Skin of body (tissue), 2 donors: Measurements from ENCODE around the gene PWWP3B. TPM values are rescaled to one million over a fixed set of nuclear protein-coding genes. Genes with fewer than 3 reads are reported as not detected.
"Not testable (repeated sequence)": the region's sequence is repeated elsewhere in the genome, so short reads cannot be mapped to it uniquely, and the experiment has no call there.

Source experiments
- DNase-seq: peaks from one replicate; lab custom pipeline; 2025; lab: John Stamatoyannopoulos, UW
- total RNA-seq: library from RNA; depleted of rRNA; stranded (reverse); fragments of >200 nt; gene quantifications from one replicate; pipeline ENCODE4 v1.2.3, GENCODE V29; 2014

Gene PWWP3B
- 5.7 TPM for total RNA-seq

DNA sequence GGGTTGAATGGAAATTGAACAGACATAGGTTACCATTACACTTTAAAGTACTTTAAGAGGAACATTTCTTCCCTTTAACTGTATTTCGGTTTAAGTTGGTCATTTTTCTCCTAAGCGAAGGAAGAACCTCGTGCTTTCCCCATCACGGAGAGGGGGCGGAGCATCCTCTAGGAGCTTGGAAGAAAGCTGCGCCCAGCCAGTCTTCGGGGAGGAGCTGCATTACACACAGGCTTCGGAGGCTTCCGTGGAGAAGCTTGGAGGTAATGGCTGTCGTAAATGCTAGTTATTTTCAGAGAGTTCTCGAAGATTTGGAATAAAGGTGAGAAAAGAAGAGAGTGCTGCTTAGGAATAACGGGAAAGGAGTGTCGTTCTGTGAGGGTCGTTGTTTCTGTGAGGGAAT lies at the start of gene PWWP3B:
Gene PWWP3B, plus strand, starts transcription at position 199 of the 400 bp plus-strand sequence. CDS start 37,128 bp downstream, outside the sequence.
- DNase-seq: no peak

GRCh38 chrX:106139048-106139447 lies 29.1 kb upstream of the PWWP3B start:
- DNase-seq: no peak

DNA sequence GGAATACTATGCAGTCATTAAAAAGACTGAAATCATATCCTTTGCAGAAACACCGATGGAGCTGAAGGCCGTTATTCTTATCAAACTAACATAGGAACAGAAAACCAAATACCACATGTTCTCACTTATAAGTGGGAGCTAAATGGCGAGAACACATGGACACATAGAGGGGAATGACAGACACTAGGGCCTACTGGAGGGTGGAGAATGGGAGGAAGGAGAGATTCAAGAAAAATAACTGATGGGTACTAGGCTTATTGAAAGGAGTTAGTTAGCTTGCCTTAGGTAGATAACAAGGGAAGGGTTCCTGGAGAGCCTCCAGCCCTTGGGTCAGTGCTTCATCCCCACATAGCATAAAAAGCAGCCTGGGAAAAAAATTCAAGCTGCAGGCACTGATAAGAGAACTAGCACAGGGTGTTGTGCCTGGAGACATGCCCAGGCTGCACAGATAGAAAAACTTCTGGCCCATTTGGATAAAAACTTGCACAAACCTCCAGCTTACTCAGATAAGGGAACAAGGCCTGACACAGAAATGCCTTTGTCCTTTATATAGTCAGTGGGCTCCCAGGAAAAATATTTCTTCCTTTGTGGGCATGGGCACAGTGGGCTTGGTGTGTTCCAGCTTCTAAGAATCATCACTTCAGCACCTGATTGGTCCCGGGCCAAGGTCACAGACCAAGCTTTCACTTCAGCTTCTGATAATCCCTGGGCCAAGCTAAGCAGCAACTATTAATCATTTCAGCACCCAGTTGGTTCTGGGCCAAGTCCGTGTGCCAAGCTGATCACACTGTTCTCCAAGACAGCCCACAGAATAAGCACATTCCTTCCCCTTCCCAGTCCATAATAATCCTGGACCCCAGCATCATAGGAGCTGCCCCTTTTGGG lies 23.1 kb upstream of the PWWP3B start:
- DNase-seq: no peak

GRCh38 chrX:106150701-106151100 lies 17.4 kb upstream of the PWWP3B start:
- DNase-seq: no peak

GRCh38 chrX:106159861-106160282 lies 8.2 kb upstream of the PWWP3B start:
- no peak for DNase-seq

DNA sequence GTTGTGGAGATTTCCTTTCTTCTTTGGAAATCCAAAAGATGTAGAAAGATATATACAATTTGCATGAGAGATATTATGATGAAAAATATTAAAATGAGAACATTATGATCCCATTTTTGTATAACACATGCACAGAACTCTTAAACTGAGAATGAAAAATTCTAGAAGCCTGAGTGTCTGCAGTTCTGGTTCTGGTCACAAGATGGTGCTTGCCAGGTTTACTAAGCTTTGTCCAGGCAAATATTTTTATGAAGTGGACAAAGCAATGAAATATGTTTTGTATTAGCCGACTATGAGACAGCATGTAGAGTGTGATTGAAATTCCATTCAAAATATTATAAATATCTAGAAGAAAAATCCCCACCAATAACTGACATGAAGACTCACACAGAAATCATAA lies 2.2 kb downstream of the PWWP3B start:
- DNase-seq: no peak

DNA sequence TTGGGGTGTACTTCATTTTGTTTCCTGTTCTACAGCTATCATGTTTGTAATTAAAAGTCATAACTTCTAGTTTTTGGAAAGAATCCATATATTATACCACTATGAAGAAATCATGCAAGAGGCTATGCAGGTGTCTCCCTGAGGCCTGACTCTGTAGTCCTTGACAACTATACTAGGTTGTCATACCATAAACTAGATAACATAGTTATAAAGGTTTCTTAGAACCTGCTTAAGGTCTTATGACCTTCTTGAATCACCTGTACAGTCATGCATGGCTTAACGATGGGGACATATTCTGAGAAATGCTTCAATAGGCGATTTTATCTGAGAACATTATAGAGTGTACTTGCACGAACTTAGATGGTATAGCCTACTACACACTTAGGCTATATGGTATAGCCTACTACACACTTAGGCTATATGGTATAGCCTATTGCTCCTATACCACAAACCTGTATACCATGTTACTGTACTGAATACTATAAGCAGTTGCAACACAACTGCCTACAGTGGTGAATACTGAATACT lies 3.3 kb downstream of the PWWP3B start:
- no peak for DNase-seq

GRCh38 chrX:106177106-106177981 lies 9.2 kb downstream of the PWWP3B start:
- DNase-seq: no peak

DNA sequence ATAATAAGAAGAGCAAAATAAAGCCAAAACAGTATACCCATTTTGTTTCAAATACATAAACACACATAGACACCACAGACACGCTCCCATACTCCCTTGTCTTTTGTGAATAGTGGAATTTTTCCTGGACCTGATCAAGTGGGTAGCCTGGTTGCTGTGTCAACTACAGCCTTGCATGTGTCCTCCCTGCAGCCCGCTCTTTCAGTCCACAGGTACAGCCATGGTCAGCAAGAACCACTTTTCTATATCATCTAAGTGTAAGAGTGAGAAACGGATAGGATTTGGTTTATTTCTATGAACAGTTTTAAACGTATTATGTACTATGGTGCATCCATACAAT lies 9.8 kb downstream of the PWWP3B start:
- no peak for DNase-seq

GRCh38 chrX:106178826-106179225 lies 10.7 kb downstream of the PWWP3B start:
- no peak for DNase-seq

- not testable (repeated sequence) for DNase-seq
Observed at GRCh38 chrX:106183685-106184084, 15.6 kb downstream of the PWWP3B start.

DNA sequence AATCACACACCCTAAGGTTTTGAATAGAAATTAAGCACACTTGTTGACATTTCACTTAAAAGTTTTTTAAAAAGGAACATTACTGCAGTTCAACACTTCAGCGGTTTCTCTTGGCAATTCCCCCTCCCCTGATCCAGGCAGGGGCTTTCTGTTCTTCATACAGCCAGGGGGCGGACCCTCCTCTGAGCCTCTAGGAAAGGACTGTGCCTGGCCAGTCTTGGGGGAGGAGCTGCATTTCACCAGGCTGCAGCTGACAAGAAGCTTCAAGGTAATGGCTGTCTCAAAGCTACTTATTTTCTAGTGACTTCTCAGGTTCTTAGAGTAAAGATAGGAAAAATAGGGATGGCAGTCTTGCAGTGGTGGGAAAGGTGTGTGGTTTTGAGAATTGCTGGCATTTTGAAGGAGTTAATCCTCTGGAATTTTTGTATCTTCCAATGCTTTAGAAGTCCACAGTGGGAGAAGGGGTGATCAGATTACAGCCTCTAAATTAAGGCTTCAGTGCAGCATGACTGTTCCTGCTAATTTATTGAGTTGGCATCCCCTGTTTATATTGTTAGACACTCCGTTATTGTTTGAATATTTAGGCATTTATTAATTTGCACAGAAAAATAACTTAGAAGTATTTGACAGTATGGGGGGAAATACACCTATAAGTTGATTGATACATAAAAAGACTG lies 33.5 kb downstream of the PWWP3B start:
- no peak for DNase-seq

DNA sequence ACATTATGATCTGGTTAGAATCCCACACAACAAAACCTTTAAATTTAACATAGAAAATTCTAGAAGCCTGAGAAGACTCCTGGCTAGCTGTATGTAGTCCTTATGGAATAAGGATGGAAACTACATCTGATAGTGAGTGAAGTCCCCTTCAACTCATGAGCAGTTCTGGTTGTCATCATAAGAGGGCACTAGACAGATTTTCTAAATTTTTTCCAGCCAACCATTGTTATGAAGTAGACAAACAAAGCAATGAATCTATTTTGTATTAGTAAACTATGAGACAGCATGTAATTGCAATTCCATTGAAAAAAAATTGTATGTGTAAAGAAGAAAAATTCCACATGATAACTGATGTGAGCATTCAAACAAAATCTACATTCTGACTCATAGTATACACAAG lies 35.2 kb downstream of the PWWP3B start:
- no peak for DNase-seq

DNA sequence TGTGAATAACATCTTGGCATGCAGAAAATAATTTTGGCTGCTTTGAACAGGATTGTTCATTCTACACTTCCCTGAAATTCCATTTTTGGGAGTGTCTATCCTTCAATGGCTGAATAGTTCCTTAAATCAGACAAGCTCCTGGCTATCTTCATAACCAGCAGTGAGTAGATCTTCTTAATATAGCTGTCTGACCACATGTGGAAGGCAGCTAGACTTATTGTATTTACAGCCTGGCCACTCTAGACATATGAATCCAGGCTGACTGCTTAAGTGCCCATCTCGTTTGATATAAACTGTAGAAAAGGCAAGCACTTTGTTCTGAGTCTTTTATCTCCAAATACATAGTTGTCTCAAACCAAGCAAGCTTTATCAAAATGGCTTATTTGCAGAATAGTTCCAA lies 40.0 kb downstream of the PWWP3B start:
- no peak for DNase-seq

Other genes with a start within 250 kb of the PWWP3B start
- gene SERPINA7, start 129.6 kb upstream of the PWWP3B start, total RNA-seq: not detected